ENCODE data around the gene TEX54.

GRCh38 chr11:62799486-62799885 is 33.2 kb downstream of the TEX54 start:
- TF ChIP-seq CTCF (optimal IDR thresholded peaks at IDR 0.05 in 1 of 3, IDR thresholded peaks at IDR 0.05 in 1 of 3, conservative IDR thresholded peaks at IDR 0.05 in 1 of 3; ENCODE audit: extremely low read depth in 1 of 3, insufficient read depth in 2 of 3, low read length in 3 of 3), result no peak
- no peak for TF ChIP-seq EZH2 (IDR thresholded peaks at IDR 0.05; ENCODE audit: low read length)
